Activated T-helper 1 cell treated with anti-CD3 and anti-CD28 coated beads, Interleukin-12 subunit alpha, Interleukin-12 subunit beta, Interleukin-2, Interleukin-4 antibody, amounts not matched to agents 30 ng/mL and 10 ng/mL and 1 ng/mL, durations not matched to agents 14 hours and 24 hours and 36 hours (primary cell): ENCODE results near the gene FICD. TPM values are rescaled to one million over a fixed set of nuclear protein-coding genes. Genes with fewer than 3 reads are reported as not detected.

Experiments
- DNase-seq: peaks from one replicate; pipeline ENCODE4 v3.0.0; 2021; ENCODE audit warnings: low spot score
- H3K27ac Mint-ChIP-seq: one replicate; pipeline ENCODE4 v1.8.0; 2021; ENCODE audit warnings: mild to moderate bottlenecking, mixed read lengths
- H3K27me3 Mint-ChIP-seq: one replicate; pipeline ENCODE4 v1.8.0; 2022; ENCODE audit warnings: mild to moderate bottlenecking, moderate library complexity, mixed read lengths; ENCODE audit not compliant: insufficient read depth
- H3K36me3 Mint-ChIP-seq: one replicate; pipeline ENCODE4 v1.8.0; 2021; ENCODE audit warnings: low read depth, mixed read lengths
- H3K4me1 Mint-ChIP-seq: one replicate; pipeline ENCODE4 v1.8.0; 2021; ENCODE audit warnings: low read depth, mixed read lengths
- H3K4me3 Mint-ChIP-seq: one replicate; pipeline ENCODE4 v1.8.0; 2021; ENCODE audit warnings: mild to moderate bottlenecking, moderate library complexity, mixed read lengths
- H3K9me3 Mint-ChIP-seq: one replicate; pipeline ENCODE4 v1.8.0; 2021; ENCODE audit warnings: mixed read lengths
- intact Hi-C: fragments of 100-400 bp; cut with micrococcal nuclease; formaldehyde crosslinking; loops from one replicate; pipeline ENCODE4 v1.15.1; 2024
- total RNA-seq: library from RNA; stranded (reverse); gene quantifications from 2 replicates; pipeline ENCODE4 v1.2.3, GENCODE V29; 2022

The FICD gene
- 6.1 and 6.8 TPM in 2 replicates for total RNA-seq

DNA sequence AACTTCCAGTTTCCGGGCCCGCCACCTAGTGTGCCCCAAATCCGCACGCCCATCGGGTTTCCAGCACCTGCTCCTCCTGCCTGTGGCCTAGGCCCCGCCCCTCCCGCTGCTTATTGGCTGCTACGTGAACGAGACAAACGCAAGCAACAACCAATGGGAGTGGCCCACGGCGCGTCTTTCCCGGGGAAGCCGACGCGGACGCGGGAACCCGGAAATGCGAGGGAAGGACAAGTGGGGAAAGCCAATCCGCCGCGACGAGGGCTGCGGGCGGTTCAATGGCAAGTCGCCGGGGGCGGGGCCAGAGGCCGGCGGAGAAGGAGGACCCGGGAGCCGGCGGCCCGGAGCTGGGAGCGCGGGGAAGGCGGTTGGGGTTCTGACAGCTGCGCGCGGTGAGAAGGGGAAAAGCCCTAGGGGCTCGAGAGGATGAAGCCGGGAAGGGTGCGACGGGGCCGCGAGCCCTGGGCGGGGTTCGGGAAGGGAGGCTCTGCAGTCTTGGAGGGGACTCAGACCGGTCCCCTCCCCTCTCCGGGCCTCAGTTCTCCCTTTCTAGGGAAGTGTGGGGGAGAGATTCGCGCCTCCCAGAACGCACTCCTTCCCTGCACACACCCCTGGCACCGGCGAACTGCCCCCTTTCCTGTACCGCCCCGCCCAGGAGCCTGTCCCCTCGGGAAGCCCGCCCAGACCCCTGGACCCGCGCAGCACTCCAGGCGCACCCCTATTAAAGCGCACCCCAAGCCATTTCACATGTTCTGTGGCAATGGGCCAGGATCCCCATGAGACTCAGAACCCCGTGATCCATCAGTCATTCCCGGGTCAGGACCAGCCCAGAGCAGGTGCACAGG, at the start of gene FICD:
Gene FICD, plus strand, starts transcription at position 305 of the 842 bp plus-strand sequence. CDS start 1,696 bp downstream, outside the sequence.
- Mint-ChIP-seq H3K27ac (peak within 1 kb of the TSS; percentile 82), H3K4me3 (peak within 1 kb of the TSS; percentile 91), H3K4me1 (peaks cover 23% of the 10 kb centered on the region), H3K36me3 (peaks cover 13% of the 10 kb centered on the region), H3K9me3 (no peaks in the 10 kb centered on the region), H3K27me3 (peaks cover 3% of the 10 kb centered on the region)
- intact Hi-C loops = loop anchor here (1.0 to 5.0 kb wide), 11 partner anchors 46 to 1057 kb away; partner anchors contain the start of genes ALKBH2, CORO1C, MMAB and MVK
- peak; percentile 99 for DNase-seq

DNA sequence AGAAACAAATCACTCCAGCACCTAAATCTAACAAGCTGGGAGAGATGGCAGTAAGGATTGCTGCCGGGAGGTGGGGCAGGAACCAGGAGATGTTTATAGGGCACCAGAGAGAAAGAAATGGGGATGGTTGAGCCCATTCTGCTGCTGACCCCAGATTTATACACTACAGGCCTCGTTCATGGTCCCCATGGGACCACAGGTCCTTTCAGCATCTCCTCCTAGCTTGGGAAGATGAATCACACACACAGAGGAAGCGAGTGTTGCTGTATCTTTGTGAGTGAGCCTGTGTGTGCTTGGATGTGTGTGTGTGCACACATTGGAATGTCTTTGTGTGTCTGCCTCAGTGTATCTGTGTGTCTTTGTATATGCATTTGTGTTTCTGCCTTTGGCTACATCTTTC, 49.7 kb upstream of the FICD start:
- Mint-ChIP-seq H3K27me3 (peaks cover 6% of the 10 kb centered on the region), H3K27ac (no peak overlapping the region), H3K4me3 (no peak overlapping the region), H3K9me3 (no peaks in the 10 kb centered on the region), H3K36me3 (no peaks in the 10 kb centered on the region), H3K4me1 (no peaks in the 10 kb centered on the region)
- intact Hi-C loops = no loop called here
- DNase-seq = no peak

DNA sequence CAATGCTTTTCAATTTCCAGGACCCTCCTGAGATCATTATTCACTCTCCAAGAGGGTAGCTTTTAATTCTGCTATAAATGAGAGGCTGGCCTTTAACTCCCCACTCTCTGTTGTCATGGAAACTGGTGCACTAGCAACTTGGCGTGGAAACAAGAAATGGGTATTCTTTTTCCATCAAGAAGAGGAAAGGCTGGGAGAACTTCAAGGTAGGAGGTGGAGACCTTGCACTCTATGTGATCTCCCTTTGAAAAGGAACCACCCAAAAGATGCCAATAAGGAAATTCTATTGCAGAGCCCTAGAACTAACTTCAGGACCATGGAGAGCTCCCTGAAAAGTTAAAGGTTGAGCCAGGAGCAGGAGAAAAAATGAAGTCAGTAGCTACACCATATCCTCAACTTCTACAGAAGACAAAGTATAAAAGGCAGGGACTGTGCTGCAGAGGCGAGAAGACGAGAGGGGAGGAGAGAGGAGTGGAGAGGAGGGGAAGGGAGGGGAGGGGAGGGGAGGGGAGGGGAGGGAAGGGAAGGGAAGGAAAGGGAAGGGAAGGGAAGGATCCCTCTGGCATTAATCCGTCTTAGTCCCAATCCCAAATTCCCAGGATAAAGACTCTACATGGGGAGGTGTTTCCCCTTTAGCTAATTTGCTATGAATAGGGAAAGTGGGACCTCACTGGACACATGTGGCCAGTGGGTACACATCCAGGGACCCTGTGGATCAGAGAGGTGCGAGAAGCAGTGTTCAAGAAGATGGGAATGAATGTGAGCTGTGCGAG, 46.7 kb upstream of the FICD start:
- Mint-ChIP-seq H3K27me3 (peaks cover 5% of the 10 kb centered on the region), H3K36me3 (no peaks in the 10 kb centered on the region), H3K9me3 (no peaks in the 10 kb centered on the region), H3K27ac (no peak overlapping the region), H3K4me3 (no peak overlapping the region), H3K4me1 (no peaks in the 10 kb centered on the region)
- DNase-seq = no peak
- intact Hi-C loops = no loop called here

DNA sequence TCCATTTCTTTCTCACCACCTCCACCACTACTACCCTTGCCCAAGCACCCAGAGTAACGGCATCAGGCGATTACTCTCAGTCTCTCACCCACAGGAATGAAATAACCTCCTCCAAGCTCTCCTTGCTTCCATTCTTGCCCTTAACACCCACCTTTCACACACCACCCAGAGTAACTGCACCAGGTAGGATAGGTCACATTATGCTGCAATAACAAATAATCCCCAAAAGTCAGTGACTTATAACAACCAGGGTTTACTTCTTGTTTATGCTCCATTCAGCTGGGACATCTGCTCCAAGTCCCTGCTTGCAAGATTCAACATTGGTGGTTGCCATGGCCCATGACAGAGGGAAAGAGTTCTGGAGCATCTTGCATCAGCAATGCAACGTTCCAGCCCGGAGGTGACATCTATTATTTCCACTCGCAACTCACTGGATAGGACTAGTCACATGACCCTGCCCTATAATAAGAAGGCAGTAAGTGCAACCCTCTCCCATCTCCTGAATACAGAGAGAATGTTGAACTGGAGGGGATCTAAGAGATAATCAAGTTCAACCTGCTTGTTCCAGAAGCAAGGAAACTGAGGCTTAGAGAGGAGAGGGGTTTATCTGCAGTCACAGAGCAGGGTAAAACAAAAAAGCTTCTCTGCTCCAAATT, 41.5 kb upstream of the FICD start:
- H3K4me3 Mint-ChIP-seq = no peak overlapping the region
- intact Hi-C loops = no loop called here
- no peaks in the 10 kb centered on the region for H3K9me3 Mint-ChIP-seq
- DNase-seq = no peak
- H3K4me1 Mint-ChIP-seq = no peaks in the 10 kb centered on the region
- no peak overlapping the region for H3K27ac Mint-ChIP-seq
- H3K36me3 Mint-ChIP-seq = no peaks in the 10 kb centered on the region
- H3K27me3 Mint-ChIP-seq = no peaks in the 10 kb centered on the region

DNA sequence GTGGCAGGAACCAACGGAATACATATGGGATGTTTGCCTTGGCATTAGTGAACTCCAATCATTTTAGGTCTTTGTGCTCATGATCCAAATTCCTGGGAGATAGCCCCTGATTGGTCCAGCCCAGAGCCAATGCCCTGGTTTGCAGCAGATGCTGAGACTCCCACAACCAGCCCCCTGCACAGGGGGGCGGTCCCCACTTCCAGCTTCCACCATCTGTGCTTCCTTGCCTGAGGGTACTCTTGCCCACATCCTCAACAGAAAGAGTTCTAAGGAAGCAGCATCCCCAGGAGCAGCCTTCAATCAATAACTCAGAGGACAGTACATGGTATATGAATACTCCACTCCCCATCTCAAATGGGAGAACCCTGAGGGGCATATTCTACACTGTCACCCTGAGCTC, 39.7 kb upstream of the FICD start:
- intact Hi-C loops = no loop called here
- Mint-ChIP-seq H3K9me3 (no peaks in the 10 kb centered on the region), H3K27me3 (no peaks in the 10 kb centered on the region), H3K27ac (no peak overlapping the region), H3K4me3 (no peak overlapping the region), H3K36me3 (no peaks in the 10 kb centered on the region), H3K4me1 (no peaks in the 10 kb centered on the region)
- no peak for DNase-seq

DNA sequence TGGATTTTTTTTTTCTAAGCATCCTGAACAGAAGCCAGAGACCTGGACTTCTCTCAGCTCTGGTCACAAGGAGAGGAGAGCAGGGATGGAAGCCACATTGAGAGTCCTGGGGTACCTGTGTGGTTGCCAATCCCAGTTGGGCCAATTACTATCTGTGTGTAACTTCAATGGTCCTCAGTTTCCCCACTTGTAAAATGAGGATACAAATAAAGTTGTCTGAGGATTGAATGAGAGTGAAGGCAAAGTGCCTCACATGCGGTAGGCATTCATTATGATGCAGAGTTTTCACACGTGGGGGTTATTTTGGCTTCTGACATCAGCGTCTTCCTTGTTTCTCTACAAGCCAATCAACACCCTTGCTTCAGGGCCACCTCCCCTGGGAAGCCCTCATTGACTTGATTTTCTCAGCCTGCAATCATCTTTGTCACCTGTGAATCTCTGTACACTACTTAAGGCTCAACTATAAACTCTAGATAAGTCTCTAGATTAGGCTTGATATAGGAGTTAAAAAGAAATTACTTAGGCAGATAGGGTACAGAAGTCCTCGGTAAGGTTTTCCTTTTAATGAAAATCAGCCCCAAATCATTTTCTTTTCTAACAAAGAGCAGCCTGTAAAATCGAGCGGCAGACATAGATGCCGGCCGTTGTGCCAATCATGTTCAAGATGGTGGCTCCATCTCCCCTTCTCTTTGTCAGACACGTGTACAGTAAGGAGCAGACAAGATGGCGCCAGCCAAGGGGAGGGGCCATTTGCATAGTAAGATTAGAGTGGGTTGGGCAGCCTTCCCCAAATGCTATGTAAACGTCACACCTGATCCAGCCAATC, 37.8 kb upstream of the FICD start:
- Mint-ChIP-seq H3K27ac (no peak overlapping the region), H3K36me3 (no peaks in the 10 kb centered on the region), H3K9me3 (no peaks in the 10 kb centered on the region), H3K4me1 (no peaks in the 10 kb centered on the region), H3K27me3 (no peaks in the 10 kb centered on the region), H3K4me3 (no peak overlapping the region)
- intact Hi-C loops = no loop called here
- no peak for DNase-seq

DNA sequence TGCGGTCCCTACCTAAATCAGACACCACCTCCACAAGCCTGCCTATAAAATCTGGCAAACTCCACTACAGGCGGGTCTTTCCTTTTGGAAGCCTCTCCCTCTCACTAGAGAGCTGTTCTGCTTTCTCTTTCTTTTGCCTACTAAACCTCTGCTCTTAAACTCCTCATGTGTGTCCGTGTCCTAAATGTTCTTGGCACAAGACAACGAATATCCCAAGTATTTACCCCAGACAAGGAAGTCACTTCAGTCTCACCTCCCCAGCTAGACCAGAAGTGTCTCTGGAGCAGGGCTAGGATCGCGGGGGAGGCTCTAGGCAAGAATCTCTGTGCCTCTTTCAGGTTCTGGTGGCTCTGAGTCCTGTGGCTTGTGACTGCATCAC, 37.2 kb upstream of the FICD start:
- Mint-ChIP-seq H3K4me1 (no peaks in the 10 kb centered on the region), H3K36me3 (no peaks in the 10 kb centered on the region), H3K27me3 (no peaks in the 10 kb centered on the region), H3K4me3 (no peak overlapping the region), H3K9me3 (no peaks in the 10 kb centered on the region), H3K27ac (no peak overlapping the region)
- intact Hi-C loops = no loop called here
- no peak for DNase-seq

DNA sequence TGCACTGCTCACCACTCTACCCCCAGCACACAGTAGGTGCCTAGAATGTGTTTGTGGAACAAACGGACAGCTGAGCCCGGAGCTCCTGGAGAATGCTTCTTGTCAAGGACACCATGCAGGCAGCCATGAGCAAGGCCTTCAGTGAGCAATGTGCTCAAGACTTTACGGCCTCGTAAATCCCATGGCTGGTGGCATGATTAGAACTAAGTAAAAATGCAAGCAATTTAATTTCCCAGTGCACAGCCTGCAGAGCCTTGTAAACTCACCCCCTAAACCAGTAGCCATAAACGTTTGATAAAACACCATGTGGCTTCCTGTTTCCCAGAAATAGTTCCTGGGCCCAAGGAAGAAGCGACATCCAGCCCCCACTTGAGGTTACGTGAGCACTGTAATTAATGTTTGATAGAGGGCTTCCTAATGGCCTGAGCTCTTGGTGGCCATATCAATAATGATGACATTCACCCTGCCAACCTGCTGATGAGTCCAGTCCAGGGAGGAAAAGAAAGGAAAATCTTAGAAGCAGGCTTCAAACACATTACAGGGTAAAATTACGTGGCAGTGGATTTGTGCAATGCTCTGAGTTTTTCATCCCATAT, 36.4 kb upstream of the FICD start:
- no peak overlapping the region for H3K4me3 Mint-ChIP-seq
- DNase-seq = no peak
- intact Hi-C loops = no loop called here
- H3K27ac Mint-ChIP-seq = no peak overlapping the region
- H3K4me1 Mint-ChIP-seq = no peaks in the 10 kb centered on the region
- no peaks in the 10 kb centered on the region for H3K27me3 Mint-ChIP-seq
- H3K9me3 Mint-ChIP-seq = no peaks in the 10 kb centered on the region
- H3K36me3 Mint-ChIP-seq = no peaks in the 10 kb centered on the region

DNA sequence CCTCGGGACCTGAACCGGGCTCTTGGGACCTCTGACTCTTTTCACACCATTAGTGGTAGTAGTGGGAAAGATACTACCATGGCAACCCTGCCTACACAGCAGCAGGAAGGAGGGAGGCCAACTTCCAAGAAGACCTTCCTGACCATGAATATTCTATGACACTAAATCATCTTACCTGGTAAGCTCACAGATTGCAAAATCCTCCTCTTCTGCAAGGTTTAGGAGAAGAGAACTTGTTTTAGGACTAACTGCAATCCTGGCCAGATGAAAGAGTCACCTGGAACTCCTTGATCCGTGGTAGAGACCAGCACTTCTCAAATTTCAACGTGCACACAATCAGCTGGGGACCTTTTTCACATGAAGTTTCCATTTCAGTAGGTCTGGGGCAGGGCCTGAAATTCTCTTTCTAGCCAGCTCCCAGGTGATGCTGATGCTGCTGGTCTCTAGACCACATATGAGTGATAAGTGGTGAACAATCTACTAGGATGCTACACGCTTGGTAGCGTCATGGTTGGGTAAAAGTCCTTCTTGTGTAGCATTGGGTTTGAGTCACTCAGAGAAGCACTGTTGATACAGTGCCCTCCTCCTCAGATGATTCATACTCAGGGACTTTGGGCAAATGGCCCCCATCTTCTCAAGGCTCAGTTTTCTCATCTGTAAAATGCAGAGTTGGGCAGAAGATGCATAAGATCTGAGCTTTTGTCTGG, 35.6 kb upstream of the FICD start:
- Mint-ChIP-seq H3K27me3 (no peaks in the 10 kb centered on the region), H3K9me3 (no peaks in the 10 kb centered on the region), H3K4me1 (no peaks in the 10 kb centered on the region), H3K27ac (no peak overlapping the region), H3K36me3 (no peaks in the 10 kb centered on the region), H3K4me3 (no peak overlapping the region)
- intact Hi-C loops = no loop called here
- DNase-seq = no peak

DNA sequence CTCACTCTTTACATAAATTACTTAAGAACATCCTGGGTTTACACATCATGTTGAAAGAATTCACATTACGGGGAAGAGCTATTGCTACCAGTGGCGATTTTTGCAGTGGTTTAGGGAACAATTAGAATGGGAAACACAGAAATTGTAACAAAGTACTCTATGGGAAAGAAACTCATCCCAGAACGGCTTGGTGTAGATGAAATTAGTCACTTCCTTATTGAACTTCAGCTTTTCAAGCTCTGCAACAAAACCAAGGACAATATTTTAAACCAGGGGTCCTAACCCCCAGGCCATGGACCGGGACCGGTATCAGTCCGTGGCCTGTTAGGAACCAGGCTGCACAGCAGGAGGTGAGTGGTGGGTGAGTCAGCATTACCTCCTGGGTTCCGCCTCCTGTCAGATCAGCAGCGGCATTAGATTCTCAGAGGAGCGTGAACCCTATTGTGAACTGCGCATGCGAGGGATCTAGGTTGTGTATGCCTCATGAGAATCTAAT, 32.3 kb upstream of the FICD start:
- Mint-ChIP-seq H3K36me3 (no peaks in the 10 kb centered on the region), H3K27ac (no peak overlapping the region), H3K4me3 (no peak overlapping the region), H3K9me3 (peaks cover 7% of the 10 kb centered on the region), H3K27me3 (no peaks in the 10 kb centered on the region), H3K4me1 (no peaks in the 10 kb centered on the region)
- intact Hi-C loops = no loop called here
- DNase-seq = no peak

DNA sequence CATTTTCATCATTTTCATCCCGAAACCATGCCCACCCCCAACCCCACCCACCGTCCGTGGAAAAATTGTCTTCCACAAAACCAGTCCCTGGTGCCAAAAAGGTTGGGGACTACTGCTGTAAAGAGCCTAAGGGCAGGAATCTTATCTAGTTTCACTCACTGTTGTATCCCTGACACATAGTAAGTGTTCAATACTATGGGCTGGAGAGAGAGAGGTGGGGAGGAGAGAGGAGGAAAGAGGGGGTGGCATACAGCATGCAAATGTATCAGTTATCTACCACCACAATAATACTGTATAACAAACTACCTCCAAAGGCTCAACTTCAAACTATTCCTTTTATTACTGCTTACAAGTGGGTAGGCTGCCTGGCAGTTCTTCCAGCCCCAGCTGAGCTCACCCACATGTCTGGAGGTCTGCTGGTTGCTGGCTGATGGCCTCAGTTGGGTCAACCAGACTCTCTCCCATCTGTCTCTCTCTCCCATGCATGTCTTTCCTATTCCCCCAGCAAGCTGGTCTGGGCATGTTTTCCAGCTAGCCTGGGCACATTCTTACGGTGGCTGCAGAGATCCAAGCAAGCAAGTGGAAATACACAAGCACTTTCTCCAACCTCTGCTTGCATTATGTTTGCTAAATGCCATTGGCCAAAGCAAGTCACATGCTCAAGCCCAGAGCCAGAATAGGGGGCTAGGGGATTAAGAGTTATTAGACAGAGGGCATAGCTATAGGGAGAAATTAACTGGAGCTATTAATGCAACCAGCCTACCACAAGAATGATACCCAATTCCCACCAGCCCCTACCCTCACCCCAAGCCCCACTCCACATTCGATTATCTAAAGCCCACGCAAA, 31.6 kb upstream of the FICD start:
- intact Hi-C loops = no loop called here
- no peak for DNase-seq

More for the DNA sequence above, 31.6 kb upstream of the FICD start:
- no peaks in the 10 kb centered on the region for H3K4me1 Mint-ChIP-seq
- H3K36me3 Mint-ChIP-seq = no peaks in the 10 kb centered on the region
- no peak overlapping the region for H3K27ac Mint-ChIP-seq
- no peaks in the 10 kb centered on the region for H3K27me3 Mint-ChIP-seq
- peaks cover 7% of the 10 kb centered on the region for H3K9me3 Mint-ChIP-seq
- no peak overlapping the region for H3K4me3 Mint-ChIP-seq
